CD4-positive, alpha-beta T cell (primary cell): Measurements from ENCODE around the gene MIEN1. TPM values are rescaled to one million over a fixed set of nuclear protein-coding genes. Genes with fewer than 3 reads are reported as not detected.
A peak's percentile ranks its signal among the peaks of the same experiment; 100 is the strongest.
"Not testable (repeated sequence)": the region's sequence is repeated elsewhere in the genome, so short reads cannot be mapped to it uniquely, and the experiment has no call there.

Experiments used
- ATAC-seq: fragments of 200-7000 bp; cut with Tn5 transposase; one replicate; pipeline ENCODE4 v1.10.0; 2022; ENCODE audit warnings: mild to moderate bottlenecking; ENCODE audit not compliant: poor library complexity
- CTCF ChIA-PET: fragments of 350-600 bp; sonication (Branson Sonifier 250); formaldehyde crosslinking; loops from one replicate; lab custom pipeline; 2021; ENCODE audit warnings: antibody characterized with exemption, inconsistent platforms; lab: Charles Lee
- POLR2A ChIA-PET: fragments of 350-600 bp; sonication (Branson Sonifier 250); formaldehyde crosslinking; loops from one replicate; lab custom pipeline; 2021; ENCODE audit warnings: antibody characterized with exemption, inconsistent platforms; lab: Charles Lee
- DNase-seq, 14 experiments: peaks; one replicate each; pipeline ENCODE4 v3.0.0-alpha.2; 2013 to 2020; ENCODE audit warnings: mixed read lengths in 2 of 14
- H3K27ac ChIP-seq, 2 donors: one replicate each; pipeline versions ENCODE4 v1.5.1 to v1.7.0; 2013; ENCODE audit warnings: low read length in 2 of 2, low read depth in 1 of 2, mild to moderate bottlenecking in 1 of 2
- H3K27me3 ChIP-seq, 2 experiments: 1 replicate in 1 of 2; 2 replicates in 1 of 2; pipeline versions ENCODE4 v1.6.1 to v1.7.0; 2013; ENCODE audit warnings: low read length in 2 of 2, control low read depth in 1 of 2, mild to moderate bottlenecking in 1 of 2, moderate library complexity in 1 of 2; ENCODE audit not compliant: insufficient read depth in 2 of 2, control insufficient read depth in 1 of 2
- H3K36me3 ChIP-seq: one replicate; pipeline ENCODE4 v1.6.1; 2013; ENCODE audit warnings: low read length, control low read depth; ENCODE audit not compliant: insufficient read depth
- H3K4me1 ChIP-seq: one replicate; pipeline ENCODE4 v1.6.1; 2013; ENCODE audit warnings: low read length, control low read depth; ENCODE audit not compliant: insufficient read depth
- H3K4me3 ChIP-seq: one replicate; pipeline ENCODE4 v1.5.1; 2013; ENCODE audit warnings: mild to moderate bottlenecking, low read length, moderate library complexity
- H3K9me3 ChIP-seq, 2 experiments: 1 replicate in 1 of 2; 2 replicates in 1 of 2; pipeline versions ENCODE4 v1.6.1 to v1.7.0; 2013; ENCODE audit warnings: low read length in 2 of 2, mild to moderate bottlenecking in 2 of 2, control low read depth in 1 of 2, moderate library complexity in 1 of 2; ENCODE audit not compliant: control insufficient read depth in 1 of 2, insufficient read depth in 1 of 2
- H3K27ac Mint-ChIP-seq: one replicate; pipeline ENCODE4 v1.8.0; 2020; ENCODE audit warnings: mixed read lengths
- H3K27me3 Mint-ChIP-seq: one replicate; pipeline ENCODE4 v1.8.0; 2021; ENCODE audit warnings: mixed read lengths
- H3K36me3 Mint-ChIP-seq: one replicate; pipeline ENCODE4 v1.8.0; 2021; ENCODE audit warnings: low read depth, mixed read lengths
- H3K4me1 Mint-ChIP-seq: one replicate; pipeline ENCODE4 v1.8.0; 2021; ENCODE audit warnings: low read depth, mixed read lengths
- H3K4me3 Mint-ChIP-seq: one replicate; pipeline ENCODE4 v1.8.0; 2020; ENCODE audit warnings: mild to moderate bottlenecking, mixed read lengths
- H3K9me3 Mint-ChIP-seq: one replicate; pipeline ENCODE4 v1.8.0; 2020; ENCODE audit warnings: mixed read lengths
- CTCF ChIP-seq: fragments of 200-600 bp; IDR thresholded peaks from one replicate; pipeline ENCODE4 v1.8.0; 2022; ENCODE audit warnings: antibody characterized with exemption, mild to moderate bottlenecking
- intact Hi-C, 2 experiments: fragments of 100-400 bp; cut with DNase I in 1 of 2; cut with micrococcal nuclease in 1 of 2; formaldehyde crosslinking; loops; one replicate each; pipeline versions ENCODE4 v1.15.1 to v1.9.0; 2023 to 2025; cut with DNase I, micrococcal nuclease
- total RNA-seq, 174 experiments: library from RNA in 2 of 174; stranded (reverse) in 2 of 174; gene quantifications; one replicate each; pipeline ENCODE4 v1.2.3 and lab custom pipeline; 2021 to 2026

The MIEN1 gene
- total RNA-seq, 2 experiments from 2014 or later = 31.5 to 32.3 TPM

GRCh38 chr17:39701012-39701783 is 29.1 kb downstream of the MIEN1 start:
- DNase-seq (peak in 1 of 14 experiments; percentile 3), ATAC-seq (no peak)
- Mint-ChIP-seq H3K27me3 (peaks cover 34% of the 10 kb centered on the region), H3K36me3 (no peaks in the 10 kb centered on the region), H3K27ac (no peak overlapping the region), H3K4me3 (no peak overlapping the region), H3K4me1 (peaks cover 6% of the 10 kb centered on the region), H3K9me3 (no peaks in the 10 kb centered on the region)
- no peak overlapping the region for H3K27ac ChIP-seq
- H3K9me3 ChIP-seq = peaks cover 0 to 5% of the 10 kb centered on the region in 2 experiments
- no peak overlapping the region for H3K4me3 ChIP-seq
- peaks cover 15% of the 10 kb centered on the region for H3K4me1 ChIP-seq
- H3K36me3 ChIP-seq = no peaks in the 10 kb centered on the region
- H3K27me3 ChIP-seq = peaks cover 24 to 33% of the 10 kb centered on the region in 2 experiments
- no peak for TF ChIP-seq CTCF
- intact Hi-C loops = no loop called here
- POLR2A ChIA-PET = interaction anchor here (0.9 kb wide), 1 partner anchor 14 kb away, joined by 3 read pairs; the partner anchor contains the start of gene PGAP3
- CTCF ChIA-PET = no interaction called here

GRCh38 chr17:39700148-39700987 is 30.0 kb downstream of the MIEN1 start:
- Mint-ChIP-seq H3K27me3 (peaks cover 34% of the 10 kb centered on the region), H3K4me3 (no peak overlapping the region), H3K9me3 (no peaks in the 10 kb centered on the region), H3K4me1 (peaks cover 6% of the 10 kb centered on the region), H3K36me3 (no peaks in the 10 kb centered on the region), H3K27ac (no peak overlapping the region)
- H3K4me1 ChIP-seq = peaks cover 9% of the 10 kb centered on the region
- ATAC-seq (no peak), DNase-seq (no peak)
- peaks cover 24 to 33% of the 10 kb centered on the region in 2 experiments for H3K27me3 ChIP-seq
- ChIA-PET POLR2A (interaction anchor here (1.0 kb wide), 1 partner anchor 25 kb away, joined by 3 read pairs; no protein-coding TSS in a partner anchor), CTCF (no interaction called here)
- no peak overlapping the region for H3K27ac ChIP-seq
- H3K36me3 ChIP-seq = no peaks in the 10 kb centered on the region
- H3K4me3 ChIP-seq = no peak overlapping the region
- intact Hi-C loops = no loop called here
- no peak for TF ChIP-seq CTCF
- H3K9me3 ChIP-seq = peaks cover 0 to 5% of the 10 kb centered on the region in 2 experiments

- Mint-ChIP-seq H3K27me3 (peaks cover 34% of the 10 kb centered on the region), H3K9me3 (no peaks in the 10 kb centered on the region), H3K36me3 (peaks cover 3% of the 10 kb centered on the region), H3K27ac (no peak within 1 kb of the TSS), H3K4me1 (peaks cover 6% of the 10 kb centered on the region), H3K4me3 (peak within 1 kb of the TSS; percentile 4)
- Histone ChIP-seq H3K36me3 (peaks cover 2% of the 10 kb centered on the region), H3K27ac (no peak within 1 kb of the TSS), H3K4me3 (no peak within 1 kb of the TSS), H3K9me3 (peaks cover 0 to 5% of the 10 kb centered on the region in 2 experiments), H3K27me3 (peaks cover 24 to 33% of the 10 kb centered on the region in 2 experiments), H3K4me1 (peaks cover 9% of the 10 kb centered on the region)
- intact Hi-C loops = no loop called here
- ChIA-PET CTCF (no interaction called here), POLR2A (interaction anchor here (1.0 kb wide), 1 partner anchor 26 kb away, joined by 3 read pairs; no protein-coding TSS in a partner anchor)
- DNase-seq = no peak
- ATAC-seq = no peak
- TF ChIP-seq CTCF = no peak
Measured at GRCh38 chr17:39699818-39700147, 30.5 kb downstream of the MIEN1 start, which contains the start of gene ERBB2. Gene ERBB2, plus strand, starts transcription at chr17:39700064. Its CDS starts 175 bp downstream, at chr17:39700239.

GRCh38 chr17:39699157-39699817 is 31.0 kb downstream of the MIEN1 start:
- intact Hi-C loops, ATAC-seq, H3K4me3 ChIP-seq, H3K4me1 ChIP-seq, H3K27ac Mint-ChIP-seq, H3K36me3 ChIP-seq, H3K36me3 Mint-ChIP-seq, H3K4me1 Mint-ChIP-seq, H3K9me3 Mint-ChIP-seq, H3K9me3 ChIP-seq, H3K27ac ChIP-seq, DNase-seq, CTCF ChIA-PET: not testable (repeated sequence)
- H3K27me3 ChIP-seq = peaks cover 24 to 33% of the 10 kb centered on the region in 2 experiments
- Mint-ChIP-seq H3K4me3 (peak overlapping the region; percentile 4), H3K27me3 (peaks cover 34% of the 10 kb centered on the region)
- POLR2A ChIA-PET = interaction anchor here (1.0 kb wide), 1 partner anchor 26 kb away, joined by 3 read pairs; no protein-coding TSS in a partner anchor
